Jurkat, Clone E6-1 (cell line): ENCODE data around the gene SCGB1C2.

Source experiments
- DNase-seq: peaks from one replicate; pipeline ENCODE4 v3.0.0-alpha.2; 2011; ENCODE audit warnings: low read depth, low spot score
- H3K4me3 ChIP-seq: 2 replicates; pipeline ENCODE4 v1.5.1; 2011; ENCODE audit warnings: mild to moderate bottlenecking, low read length, control low read depth, moderate library complexity

SCGB1C2 gene

DNA sequence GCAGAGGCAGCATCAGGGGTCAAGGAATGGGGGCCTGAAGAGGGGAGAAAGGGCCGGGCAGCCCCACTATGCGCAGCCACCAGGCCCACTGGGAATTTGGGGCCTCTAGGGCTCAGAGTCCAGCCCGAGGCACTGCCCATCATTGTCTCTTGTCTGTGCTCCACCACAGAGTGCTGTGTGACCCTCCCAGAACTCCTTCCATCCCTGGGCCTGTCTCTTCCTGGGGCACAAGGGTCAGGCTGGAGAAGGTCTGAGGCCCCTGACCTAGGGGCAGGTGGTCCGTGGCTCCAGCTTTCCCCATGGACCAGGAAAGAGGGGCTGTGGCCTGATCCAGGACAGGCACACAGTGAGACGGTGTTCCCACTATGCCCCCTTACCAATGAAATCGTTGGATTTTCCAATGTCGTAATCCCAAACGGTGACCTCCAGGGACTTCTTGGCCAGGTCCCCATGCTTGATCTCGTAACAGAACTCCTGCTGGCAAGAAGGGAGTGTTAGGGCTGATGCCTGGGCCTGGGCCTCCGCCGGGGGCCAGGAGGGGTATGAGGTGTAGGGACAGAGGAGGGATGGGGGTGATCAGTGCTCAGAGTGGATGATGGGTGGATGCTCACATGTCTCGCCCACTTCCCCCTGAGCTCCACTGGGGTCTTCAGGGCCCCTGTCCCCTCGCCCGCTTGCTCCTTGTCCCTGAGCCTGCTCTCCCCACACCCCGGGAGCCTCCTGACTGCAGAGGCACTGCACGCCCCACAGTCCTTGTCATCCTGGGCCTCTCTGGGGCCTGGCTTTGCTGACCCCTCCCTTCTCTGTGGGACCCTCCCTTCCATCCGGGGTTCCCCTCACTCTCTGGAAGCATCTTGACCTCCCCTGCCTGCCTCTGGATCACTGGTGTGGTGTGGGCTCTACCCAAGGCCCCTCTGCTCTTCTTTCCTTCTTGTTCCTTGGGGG lies 10.7 kb downstream of the SCGB1C2 start:
- DNase-seq, result no peak
- H3K4me3 ChIP-seq, result no peak overlapping the region

DNA sequence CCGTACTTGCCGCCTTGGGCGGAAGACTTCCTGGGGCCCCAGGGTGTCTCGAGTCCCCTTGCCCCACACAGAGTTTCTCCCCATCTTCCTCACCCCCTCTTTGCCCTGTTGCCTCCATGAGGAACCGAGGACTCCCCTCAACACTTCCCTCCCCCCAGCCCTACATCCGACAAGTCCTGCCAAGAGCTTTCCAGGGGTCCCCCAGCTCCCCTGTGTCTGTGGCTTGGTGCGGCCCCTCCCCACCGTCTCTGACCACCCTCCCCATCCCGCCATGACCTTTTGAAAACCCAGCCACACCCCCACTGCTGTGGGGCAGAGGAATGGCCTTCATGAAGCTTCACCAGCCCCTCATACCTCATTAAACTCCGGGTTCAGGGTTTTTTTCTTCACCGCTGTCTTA lies 11.4 kb downstream of the SCGB1C2 start:
- H3K4me3 ChIP-seq, result no peak overlapping the region
- no peak for DNase-seq

DNA sequence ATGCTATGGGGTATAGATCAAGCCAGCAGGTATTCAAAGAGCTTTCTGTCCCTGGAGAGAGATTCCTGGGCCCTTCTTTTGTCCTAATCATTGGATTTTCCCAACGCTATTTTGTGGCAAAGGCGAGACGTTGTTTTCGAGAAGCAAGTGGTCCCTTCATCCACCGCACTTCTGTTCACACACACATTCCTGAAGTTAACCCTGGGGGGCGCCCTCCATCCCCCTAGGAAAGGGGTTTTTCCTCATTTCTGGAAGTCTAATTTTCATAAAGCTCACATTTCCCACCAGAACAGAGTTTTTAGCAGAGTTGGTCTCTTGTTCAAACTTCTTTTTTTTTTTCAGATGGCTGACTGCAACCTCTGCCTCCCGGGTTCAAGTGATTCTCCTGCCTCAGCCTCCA lies 11.9 kb downstream of the SCGB1C2 start:
- H3K4me3 ChIP-seq, result no peak overlapping the region
- DNase-seq, result no peak

DNA sequence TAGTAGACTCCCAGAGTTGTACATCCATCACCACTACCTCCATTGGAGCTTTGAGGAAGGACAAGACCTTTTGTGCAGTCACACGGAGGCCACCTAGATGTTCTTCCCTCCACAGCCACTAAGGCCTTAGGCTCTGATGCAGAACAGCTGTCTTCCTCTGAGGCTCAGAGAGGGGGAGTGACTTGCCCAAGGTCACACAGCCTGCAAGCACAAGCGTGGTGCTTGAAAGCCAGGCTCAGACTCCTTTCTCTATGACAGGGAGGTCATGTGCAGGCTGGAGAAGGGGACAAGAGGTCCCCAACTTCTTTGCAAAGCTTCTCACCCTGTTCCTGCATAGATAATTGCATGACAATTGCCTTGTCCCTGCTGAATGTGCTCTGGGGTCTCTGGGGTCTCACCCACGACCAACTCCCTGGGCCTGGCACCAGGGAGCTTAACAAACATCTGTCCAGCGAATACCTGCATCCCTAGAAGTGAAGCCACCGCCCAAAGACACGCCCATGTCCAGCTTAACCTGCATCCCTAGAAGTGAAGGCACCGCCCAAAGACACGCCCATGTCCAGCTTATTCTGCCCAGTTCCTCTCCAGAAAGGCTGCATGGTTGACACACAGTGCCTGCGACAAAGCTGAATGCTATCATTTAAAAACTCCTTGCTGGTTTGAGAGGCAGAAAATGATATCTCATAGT lies 12.7 kb downstream of the SCGB1C2 start:
- H3K4me3 ChIP-seq, result no peak overlapping the region
- DNase-seq, result no peak

DNA sequence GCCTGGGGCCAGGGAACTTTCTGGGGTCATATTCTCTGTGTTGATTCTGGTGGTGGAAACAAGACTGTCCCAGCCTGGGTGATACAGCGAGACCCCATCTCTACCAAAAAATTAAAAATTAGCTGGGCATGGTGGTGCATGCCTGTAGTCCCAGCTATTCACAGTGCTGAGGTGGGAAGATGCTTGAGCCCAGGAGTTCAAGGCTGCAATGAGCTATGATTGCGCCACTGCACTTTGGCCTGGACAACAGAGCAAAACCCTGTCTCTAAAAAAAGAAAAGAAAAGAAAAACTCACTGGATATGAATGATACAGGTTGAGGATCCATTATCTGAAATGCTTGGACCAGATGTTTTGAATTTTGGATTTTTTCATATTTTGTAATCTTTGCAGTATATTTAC lies 13.6 kb downstream of the SCGB1C2 start:
- H3K4me3 ChIP-seq, result no peak overlapping the region
- DNase-seq, result no peak

DNA sequence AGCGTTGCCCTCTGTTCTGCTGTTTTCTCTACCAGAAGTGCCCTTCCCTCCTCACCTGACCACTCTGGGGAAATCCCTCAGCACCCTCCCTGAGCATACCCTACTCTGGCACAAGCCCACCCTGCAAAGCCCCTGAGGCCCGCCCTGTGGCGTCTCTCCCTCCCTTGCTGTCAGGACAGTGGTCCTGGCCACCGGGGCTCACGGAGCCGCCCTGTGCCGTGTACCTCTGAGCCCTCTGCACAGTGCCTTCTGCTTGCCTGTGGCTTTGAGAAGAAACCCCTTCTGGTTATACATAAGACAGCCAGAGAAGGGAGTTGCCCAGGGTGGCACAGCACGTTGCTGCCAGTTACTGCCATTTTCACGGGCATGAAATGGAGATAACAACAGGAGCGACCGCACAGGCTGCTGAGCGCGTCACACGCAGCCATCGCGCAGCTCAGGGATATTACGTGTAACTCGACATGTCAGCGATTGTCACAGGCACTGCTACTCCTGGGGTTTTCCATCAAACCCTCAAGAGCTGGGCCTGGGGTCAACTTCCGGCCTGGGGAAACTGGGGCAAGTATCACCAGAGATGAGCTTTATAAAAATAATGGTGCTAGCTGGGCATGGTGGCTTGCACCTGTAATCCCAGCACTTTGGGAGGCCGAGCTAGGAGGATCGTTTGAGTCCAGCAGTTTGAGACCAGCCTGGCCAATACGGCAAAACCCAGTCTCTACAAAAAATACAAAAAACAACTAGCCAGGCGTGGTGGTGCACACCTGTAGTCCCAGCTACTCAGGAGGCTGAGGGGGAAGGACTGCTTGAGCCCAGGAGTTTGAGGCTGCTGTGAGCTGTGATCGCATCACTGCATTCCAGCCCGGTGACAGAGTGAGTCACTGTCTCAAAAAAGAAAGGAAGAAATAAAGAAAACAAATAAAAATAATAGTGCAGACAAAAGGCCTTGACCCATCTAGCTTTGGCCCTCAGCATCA lies 14.8 kb downstream of the SCGB1C2 start:
- H3K4me3 ChIP-seq, result no peak overlapping the region

DNA sequence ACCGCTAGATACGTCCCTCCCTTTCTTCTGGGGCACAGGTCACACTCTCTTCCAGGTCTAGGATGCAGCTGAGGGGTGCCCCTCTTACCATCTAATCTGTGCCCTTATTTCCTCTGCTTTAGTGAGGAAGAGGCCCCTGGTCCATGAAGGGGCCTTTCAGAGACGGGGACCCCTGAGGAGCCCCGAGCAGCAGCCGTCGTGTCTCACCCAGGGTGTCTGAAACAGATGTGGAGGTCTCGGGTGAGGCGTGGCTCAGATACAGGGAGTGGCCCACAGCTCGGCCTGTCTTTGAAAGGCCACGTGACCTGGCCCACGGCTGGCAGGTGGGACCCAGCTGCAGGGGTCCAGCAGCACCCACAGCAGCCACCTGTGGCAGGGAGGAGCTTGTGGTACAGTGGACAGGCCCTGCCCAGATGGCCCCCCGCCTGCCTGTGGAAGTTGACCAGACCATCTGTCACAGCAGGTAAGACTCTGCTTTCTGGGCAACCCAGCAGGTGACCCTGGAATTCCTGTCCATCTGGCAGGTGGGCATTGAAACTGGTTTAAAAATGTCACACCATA lies 15.6 kb downstream of the SCGB1C2 start:
- no peak for DNase-seq

More for the DNA sequence above, 14.8 kb downstream of the SCGB1C2 start:
- DNase-seq, result no peak

DNA sequence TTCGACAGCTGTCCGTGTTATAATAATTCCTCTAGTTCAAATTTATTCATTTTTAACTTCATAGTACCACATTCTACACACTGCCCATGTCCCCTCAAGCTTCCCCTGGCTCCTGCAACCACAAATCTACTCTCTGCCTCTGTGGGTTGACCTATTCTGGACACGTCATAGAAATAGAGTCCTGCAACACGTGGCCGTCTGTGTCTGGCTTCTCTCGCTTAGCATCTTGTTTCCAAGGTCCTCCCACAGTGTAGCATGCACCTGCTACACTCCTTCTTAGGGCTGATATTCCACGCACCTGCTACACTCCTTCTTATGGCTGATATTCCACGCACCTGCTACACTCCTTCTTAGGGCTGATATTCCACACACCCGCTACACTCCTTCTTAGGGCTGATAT lies 16.5 kb downstream of the SCGB1C2 start:
- no peak overlapping the region for H3K4me3 ChIP-seq
- DNase-seq, result no peak

More for the DNA sequence above, 15.6 kb downstream of the SCGB1C2 start:
- no peak overlapping the region for H3K4me3 ChIP-seq

DNA sequence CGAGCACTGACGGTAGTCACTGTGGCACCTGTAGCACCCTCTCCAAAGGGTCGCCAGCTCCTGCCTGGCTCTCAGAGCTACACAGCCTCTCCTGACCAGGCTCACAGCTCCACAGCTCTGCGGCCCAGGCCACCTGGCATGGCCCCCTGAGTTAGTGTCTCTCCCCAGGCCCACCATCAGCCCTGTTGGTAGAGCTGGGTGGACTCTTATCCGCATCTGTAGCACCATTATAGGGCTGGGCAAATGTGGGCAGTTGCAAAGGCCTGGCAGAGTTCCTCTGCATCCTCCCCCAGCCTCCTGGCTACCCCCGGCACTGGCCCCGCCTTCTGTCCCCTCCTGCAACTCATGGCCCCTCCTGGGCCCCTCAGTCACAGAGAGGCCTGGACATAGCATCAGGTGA lies 18.2 kb downstream of the SCGB1C2 start:
- no peak overlapping the region for H3K4me3 ChIP-seq
- DNase-seq, result no peak

DNA sequence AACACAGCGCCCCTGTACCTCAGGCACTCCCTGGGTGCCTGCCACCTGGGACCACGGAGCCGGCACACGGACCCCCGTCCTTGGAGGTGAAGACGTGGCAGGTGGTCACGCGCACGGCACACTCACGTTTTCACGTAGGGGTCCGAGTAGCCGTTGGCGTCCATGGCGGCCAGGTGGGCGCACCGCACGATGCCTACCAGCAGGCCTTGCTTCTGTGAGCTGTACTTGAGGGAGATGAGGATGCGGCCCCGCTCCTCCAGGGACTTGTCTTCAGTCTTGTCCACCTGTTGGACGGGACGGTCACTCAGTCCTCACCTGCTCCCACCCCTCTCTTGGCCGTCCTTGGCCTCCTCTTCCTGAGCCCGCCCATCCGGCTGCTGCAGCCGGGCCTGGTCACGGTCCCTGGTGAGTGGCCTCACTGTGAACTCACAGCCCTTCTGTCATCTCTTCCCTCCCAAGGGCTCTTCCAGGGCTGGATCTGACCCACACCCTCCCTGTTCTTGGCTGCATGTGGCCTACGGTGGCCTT lies 18.8 kb downstream of the SCGB1C2 start:
- H3K4me3 ChIP-seq, result no peak overlapping the region
- DNase-seq, result no peak

DNA sequence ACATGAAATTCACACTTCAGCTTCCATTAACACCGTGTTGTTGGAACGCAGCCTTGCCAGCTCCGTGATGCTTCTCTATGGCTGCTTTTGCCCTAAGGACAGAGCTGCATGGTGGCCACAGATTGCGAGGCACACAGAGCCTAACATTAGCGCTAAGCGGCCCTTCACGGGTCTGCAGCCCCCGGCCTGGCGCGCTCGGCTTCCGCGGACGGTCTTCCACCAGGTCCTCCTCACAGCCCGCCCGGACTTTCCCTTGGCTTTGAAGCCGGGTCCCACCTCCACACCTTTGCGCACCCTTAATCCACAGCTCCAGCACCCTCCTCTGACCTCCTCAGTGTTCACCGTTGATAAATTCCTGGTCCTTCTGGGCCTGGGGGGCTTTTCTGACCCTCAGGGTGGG lies 19.6 kb downstream of the SCGB1C2 start:
- DNase-seq, result no peak
- H3K4me3 ChIP-seq, result no peak overlapping the region

DNA sequence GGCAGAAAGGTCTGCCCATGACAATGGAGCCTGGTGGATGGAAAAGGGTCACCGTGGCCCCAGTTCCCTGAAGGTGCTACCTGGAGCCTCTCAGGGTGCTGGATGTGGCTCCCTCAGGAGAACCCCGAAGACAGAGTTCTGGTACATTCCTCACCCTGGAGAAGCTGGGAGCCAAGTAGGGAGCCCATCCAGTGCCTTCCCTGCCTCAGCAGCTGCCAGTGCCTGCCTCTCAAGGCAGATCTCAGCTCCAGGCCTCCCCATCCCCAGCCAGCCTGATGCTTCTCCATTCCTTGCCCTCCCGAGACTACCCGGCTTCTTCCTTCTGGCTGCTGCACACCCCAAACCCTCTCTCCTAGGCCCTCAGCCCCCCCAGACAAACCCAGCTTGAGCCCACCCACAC lies 20.5 kb downstream of the SCGB1C2 start:
- DNase-seq, result no peak
- no peak overlapping the region for H3K4me3 ChIP-seq

DNA sequence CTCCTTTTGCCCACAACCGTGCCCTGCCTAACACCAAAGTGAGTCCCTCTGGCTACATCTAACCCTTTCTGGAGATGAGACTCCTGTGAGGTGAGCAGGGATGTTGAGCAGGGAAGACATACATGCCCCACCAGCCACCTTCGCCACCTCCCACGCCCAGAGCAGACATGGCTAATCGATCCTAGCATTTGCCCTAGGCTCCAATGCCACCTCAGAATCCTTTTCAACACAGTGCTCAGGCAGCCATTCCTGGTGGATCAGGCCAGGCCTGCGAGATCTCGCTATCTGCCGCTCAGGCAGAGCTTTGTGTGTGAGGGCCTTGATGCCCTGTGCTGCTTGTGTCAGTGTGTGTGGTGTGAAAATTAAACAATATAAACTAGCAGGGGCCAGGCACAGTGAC lies 21.0 kb downstream of the SCGB1C2 start:
- H3K4me3 ChIP-seq, result no peak overlapping the region
- DNase-seq, result no peak

DNA sequence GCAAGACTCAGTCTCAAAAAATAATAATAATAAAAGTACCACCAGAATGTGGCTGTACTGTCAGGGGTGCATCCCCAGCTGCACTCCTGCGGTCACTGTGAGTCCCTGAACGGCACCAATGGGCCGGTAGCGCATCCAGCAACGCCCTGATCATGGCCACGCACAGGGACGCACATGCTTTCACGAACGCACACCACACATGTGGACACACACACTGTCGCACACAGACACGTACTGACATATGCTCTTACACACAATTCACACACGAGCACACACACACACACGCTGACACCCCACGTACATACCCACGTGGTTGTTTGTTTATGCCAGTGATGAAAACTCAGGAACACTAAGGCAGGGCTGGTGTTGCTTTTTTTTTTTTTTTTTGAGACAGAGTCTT lies 22.2 kb downstream of the SCGB1C2 start:
- DNase-seq, result no peak
- no peak overlapping the region for H3K4me3 ChIP-seq

DNA sequence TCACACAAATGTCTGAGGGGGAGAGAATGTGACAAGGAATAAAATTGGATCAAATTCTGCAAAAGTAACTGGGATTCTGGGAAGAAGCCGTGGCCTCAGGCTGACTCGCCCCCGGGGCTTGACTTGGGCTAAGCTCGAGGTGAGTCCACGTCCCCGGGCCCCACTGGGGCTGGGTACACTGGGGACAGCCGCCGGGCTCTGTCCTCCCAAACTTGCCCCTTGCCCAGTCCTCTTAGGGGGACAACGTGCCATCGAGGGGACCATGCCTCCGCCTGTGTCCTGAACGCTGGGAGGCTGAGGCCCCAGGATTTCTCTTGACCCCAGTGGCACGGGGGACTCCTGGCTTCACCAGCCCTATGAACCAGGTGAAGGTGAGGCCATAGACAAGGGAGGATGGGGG lies 23.0 kb downstream of the SCGB1C2 start:
- H3K4me3 ChIP-seq, result no peak overlapping the region
- DNase-seq, result no peak

DNA sequence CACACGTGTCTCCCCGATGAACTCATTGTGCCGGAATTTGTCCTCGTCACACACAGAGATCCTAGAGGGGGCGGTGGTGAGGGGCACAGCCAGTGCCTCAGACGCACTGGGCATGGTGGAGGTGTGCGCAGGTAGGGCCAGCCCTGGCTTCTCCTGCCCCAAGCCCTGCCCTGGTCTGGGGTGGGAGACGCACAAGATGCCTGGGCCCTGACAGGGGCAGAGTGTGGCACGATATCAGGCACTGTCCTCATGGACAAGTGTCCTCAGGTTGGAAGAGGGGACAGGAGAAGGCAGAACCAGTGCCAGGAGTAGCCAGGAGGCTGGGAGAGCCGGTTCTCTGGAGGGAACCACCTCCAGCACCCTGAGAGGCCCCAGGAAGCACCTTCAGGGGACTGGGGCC lies 24.1 kb downstream of the SCGB1C2 start:
- no peak overlapping the region for H3K4me3 ChIP-seq
- DNase-seq, result no peak

DNA sequence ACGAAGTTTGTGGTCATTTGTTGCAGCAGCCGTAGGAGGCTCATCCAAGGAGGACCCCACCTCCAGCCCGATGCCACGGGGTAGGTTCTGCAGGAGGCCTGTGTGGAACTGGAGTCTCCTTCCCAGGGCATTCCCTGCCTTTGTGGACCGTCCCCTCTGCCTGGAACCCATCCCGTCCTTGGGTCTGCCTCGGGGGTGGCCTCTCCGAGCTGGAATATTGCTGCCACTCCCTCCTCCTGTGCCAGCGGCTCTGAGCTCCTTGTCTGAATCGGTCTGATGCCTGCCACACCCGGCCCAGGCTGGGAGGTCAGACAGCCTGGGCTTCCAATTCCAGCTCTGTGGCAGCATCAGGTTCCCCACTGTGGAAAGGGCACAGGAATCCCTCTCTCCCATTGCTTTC lies 25.3 kb downstream of the SCGB1C2 start:
- no peak overlapping the region for H3K4me3 ChIP-seq

DNA sequence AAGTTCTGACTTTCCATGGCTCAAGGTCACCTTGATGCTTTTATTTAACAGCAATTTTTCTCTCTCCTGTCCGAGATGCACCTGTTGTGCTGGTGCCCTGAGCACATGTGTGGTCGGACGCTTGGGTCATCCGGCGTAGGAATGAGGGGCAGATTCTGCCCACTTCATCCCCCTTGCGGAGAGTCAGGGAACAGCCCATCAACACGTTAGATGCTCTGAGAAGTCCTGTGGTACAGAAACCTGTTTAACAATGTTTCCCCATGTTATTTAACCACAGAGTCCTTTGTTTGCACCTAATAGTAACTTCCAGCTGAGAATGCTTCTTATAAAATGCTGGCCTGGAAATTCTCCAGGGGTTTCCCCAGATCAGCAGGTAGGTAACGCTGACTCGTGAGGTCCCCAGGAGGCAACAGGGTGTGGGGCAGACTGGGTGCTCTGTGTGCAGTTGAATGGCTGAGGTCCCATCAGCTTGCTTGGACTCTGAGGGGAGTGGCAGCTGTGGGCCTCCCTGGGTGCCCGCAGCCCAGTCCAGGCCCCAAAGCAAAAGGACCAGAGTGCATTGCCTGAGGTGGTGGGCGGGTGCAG lies 26.2 kb downstream of the SCGB1C2 start:
- no peak overlapping the region for H3K4me3 ChIP-seq
- DNase-seq, result no peak

More for the DNA sequence above, 25.3 kb downstream of the SCGB1C2 start:
- DNase-seq, result no peak
